ENCODE results near the gene SYNPO2.

DNA sequence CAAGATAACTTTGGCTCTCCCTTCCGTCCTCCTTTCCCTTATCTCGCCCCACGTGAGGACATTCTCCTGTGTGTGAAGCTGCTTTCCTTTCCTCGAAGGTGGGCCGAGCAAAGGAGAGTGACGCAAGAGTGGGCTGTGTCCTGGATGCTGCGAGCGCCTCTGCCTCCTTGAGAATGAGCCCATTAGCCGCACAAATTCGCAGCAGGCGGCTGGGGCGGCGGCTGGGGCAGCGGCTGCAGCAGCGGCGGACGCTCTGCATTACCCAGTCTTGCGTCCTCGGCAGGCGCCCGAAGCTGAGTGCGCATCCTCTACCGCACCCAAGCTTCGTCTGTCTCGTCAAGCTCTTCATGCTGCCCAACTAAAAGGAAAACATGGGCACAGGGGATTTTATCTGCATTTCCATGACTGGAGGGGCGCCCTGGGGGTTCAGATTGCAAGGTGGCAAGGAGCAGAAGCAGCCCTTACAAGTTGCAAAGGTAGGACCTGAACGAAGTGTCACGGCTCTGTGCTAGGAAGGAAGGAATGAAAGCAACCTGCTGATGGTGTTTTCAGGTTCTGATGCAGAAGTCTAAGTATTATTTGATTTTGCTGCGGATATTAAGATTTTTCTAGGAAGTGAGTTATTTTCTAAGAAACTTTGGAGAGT, at the start of gene SYNPO2:
- TF ChIP-seq, protein P1, sequence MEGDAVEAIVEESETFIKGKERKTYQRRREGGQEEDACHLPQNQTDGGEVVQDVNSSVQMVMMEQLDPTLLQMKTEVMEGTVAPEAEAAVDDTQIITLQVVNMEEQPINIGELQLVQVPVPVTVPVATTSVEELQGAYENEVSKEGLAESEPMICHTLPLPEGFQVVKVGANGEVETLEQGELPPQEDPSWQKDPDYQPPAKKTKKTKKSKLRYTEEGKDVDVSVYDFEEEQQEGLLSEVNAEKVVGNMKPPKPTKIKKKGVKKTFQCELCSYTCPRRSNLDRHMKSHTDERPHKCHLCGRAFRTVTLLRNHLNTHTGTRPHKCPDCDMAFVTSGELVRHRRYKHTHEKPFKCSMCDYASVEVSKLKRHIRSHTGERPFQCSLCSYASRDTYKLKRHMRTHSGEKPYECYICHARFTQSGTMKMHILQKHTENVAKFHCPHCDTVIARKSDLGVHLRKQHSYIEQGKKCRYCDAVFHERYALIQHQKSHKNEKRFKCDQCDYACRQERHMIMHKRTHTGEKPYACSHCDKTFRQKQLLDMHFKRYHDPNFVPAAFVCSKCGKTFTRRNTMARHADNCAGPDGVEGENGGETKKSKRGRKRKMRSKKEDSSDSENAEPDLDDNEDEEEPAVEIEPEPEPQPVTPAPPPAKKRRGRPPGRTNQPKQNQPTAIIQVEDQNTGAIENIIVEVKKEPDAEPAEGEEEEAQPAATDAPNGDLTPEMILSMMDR (IDR thresholded peaks at IDR 0.05), result peak in 2 of 4 experiments; percentile 5 to 33
- TF ChIP-seq POLR2A (IDR thresholded peaks at IDR 0.05), result peak; percentile 74 to 94
